Measurements from ENCODE around the gene BANF1.

DNA sequence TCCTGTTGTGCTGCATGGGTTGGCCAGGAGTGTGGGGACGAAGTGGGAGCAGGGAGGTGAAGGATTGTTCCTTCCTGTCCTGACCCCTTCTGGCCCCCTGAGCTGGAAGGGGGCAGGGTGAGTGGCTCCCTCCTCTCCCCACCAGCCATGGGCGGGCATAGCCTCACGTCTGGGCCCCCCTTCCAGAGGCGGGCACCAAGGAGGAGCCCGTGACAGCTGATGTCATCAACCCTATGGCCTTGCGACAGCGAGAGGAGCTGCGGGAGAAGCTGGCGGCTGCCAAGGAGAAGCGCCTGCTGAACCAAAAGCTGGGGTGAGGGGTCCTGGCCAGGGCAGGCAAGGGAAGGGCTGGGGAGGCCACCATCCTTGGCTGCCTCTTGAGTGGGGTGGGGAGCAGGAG is 37.4 kb upstream of the BANF1 start:
- TF ChIP-seq POLR2A (IDR thresholded peaks at IDR 0.05): no peak
- TF ChIP-seq, protein P1, sequence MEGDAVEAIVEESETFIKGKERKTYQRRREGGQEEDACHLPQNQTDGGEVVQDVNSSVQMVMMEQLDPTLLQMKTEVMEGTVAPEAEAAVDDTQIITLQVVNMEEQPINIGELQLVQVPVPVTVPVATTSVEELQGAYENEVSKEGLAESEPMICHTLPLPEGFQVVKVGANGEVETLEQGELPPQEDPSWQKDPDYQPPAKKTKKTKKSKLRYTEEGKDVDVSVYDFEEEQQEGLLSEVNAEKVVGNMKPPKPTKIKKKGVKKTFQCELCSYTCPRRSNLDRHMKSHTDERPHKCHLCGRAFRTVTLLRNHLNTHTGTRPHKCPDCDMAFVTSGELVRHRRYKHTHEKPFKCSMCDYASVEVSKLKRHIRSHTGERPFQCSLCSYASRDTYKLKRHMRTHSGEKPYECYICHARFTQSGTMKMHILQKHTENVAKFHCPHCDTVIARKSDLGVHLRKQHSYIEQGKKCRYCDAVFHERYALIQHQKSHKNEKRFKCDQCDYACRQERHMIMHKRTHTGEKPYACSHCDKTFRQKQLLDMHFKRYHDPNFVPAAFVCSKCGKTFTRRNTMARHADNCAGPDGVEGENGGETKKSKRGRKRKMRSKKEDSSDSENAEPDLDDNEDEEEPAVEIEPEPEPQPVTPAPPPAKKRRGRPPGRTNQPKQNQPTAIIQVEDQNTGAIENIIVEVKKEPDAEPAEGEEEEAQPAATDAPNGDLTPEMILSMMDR (IDR thresholded peaks at IDR 0.05): no peak

Measured in uterus (tissue), 2 donors.